Stimulated activated CD4-positive, alpha-beta T cell treated with anti-CD3 and anti-CD28 coated beads, Interleukin-4, amount 100 ng/mL, for 24 hours (primary cell): ENCODE measurements around the gene MAZ.
"Not testable (repeated sequence)": the region's sequence is repeated elsewhere in the genome, so short reads cannot be mapped to it uniquely, and the experiment has no call there.

Source experiments
- DNase-seq: peaks from one replicate; pipeline ENCODE4 v3.0.0-alpha.2; 2020

The MAZ gene

GRCh38 chr16:29825145-29826044 is 19.1 kb downstream of the MAZ start:
- peak; percentile 63 for DNase-seq

- DNase-seq, result no peak
Observed at GRCh38 chr16:29826342-29826695, 20.0 kb downstream of the MAZ start.

- DNase-seq, result no peak
Observed at GRCh38 chr16:29830774-29831173, 24.4 kb downstream of the MAZ start.

- DNase-seq, result no peak
Observed at GRCh38 chr16:29831490-29831889, 25.2 kb downstream of the MAZ start.

GRCh38 chr16:29833219-29833618 is 26.9 kb downstream of the MAZ start:
- DNase-seq, result not testable (repeated sequence)

- DNase-seq, result no peak
Observed at GRCh38 chr16:29834079-29834478, 27.8 kb downstream of the MAZ start.

- DNase-seq, result no peak
Observed at GRCh38 chr16:29835926-29836325, 29.6 kb downstream of the MAZ start.

GRCh38 chr16:29836623-29837022 is 30.3 kb downstream of the MAZ start:
- no peak for DNase-seq

GRCh38 chr16:29837841-29838240 is 31.5 kb downstream of the MAZ start:
- DNase-seq, result no peak

- DNase-seq, result no peak
Observed at GRCh38 chr16:29839822-29840221, 33.5 kb downstream of the MAZ start.

GRCh38 chr16:29840240-29840639 is 33.9 kb downstream of the MAZ start:
- no peak for DNase-seq

- no peak for DNase-seq
Observed at GRCh38 chr16:29841631-29842030, 35.3 kb downstream of the MAZ start.

- DNase-seq, result no peak
Observed at GRCh38 chr16:29842732-29843346, 36.5 kb downstream of the MAZ start.

GRCh38 chr16:29843931-29844330 is 37.6 kb downstream of the MAZ start:
- no peak for DNase-seq

GRCh38 chr16:29844575-29845331 is 38.4 kb downstream of the MAZ start:
- no peak for DNase-seq

- no peak for DNase-seq
Observed at GRCh38 chr16:29845656-29846055, 39.3 kb downstream of the MAZ start.

GRCh38 chr16:29848420-29849297 is 42.3 kb downstream of the MAZ start:
- peak; percentile 83 for DNase-seq

GRCh38 chr16:29849505-29849904 is 43.2 kb downstream of the MAZ start:
- DNase-seq, result no peak

GRCh38 chr16:29850998-29851397 is 44.7 kb downstream of the MAZ start:
- DNase-seq, result no peak

- no peak for DNase-seq
Observed at GRCh38 chr16:29852654-29853053, 46.3 kb downstream of the MAZ start.

GRCh38 chr16:29854520-29855100 is 48.3 kb downstream of the MAZ start:
- no peak for DNase-seq

- no peak for DNase-seq
Observed at GRCh38 chr16:29857133-29857760, 50.9 kb downstream of the MAZ start.
